ENCODE measurements around the gene PIP4K2C. TPM values are rescaled to one million over a fixed set of nuclear protein-coding genes. Genes with fewer than 3 reads are reported as not detected.

PIP4K2C gene
- polyA plus RNA-seq, 2 of the 4 experiments (the other 2 are of a cell fraction) = 35.3 to 62.9 TPM

- Histone ChIP-seq H3K9me3 (no peaks in the 10 kb centered on the region), H3K4me3 (peak within 1 kb of the TSS; percentile 83), H3K4me1 (peaks cover 13% of the 10 kb centered on the region), H3K27ac (peak within 1 kb of the TSS; percentile 94), H3K4me2 (peak within 1 kb of the TSS; percentile 97)
- WGBS (ENCODE audit: missing lambda C conversion rate) = 3% methylated on average over 30 of the region's 58 CpGs
- DNase-seq (ENCODE audit: low read depth in 1 of 2, low spot score in 1 of 2) (peak; percentile 76 to 86), FAIRE-seq (peak; percentile 28), ATAC-seq (peak; percentile 87 to 91)
- CTCF ChIA-PET = interaction anchor here (0.6 to 5.2 kb wide), 38 partner anchors 9 to 170 kb away, joined by 3 to 76 read pairs (median 3); no protein-coding TSS in a partner anchor
- POLR2A ChIA-PET = interaction anchor here (0.6 kb wide), 1 partner anchor 178 kb away, joined by 3 read pairs; the partner anchor contains the start of gene INHBE
- TF ChIP-seq ATOH8 (CRISPR knock-in tag; IDR thresholded peaks at IDR 0.05; ENCODE audit: low read depth) (no peak), CTCF (IDR thresholded peaks at IDR 0.05) (peak; percentile 78), HMGXB4 (CRISPR knock-in tag; IDR thresholded peaks at IDR 0.05; ENCODE audit: borderline replicate concordance) (peak; percentile 96), MAZ (IDR thresholded peaks at IDR 0.05; ENCODE audit: borderline replicate concordance, low read depth, low read length) (peak; percentile 64; the same call in 1 of the 2 replicates), FOSL2 (IDR thresholded peaks at IDR 0.05) (no peak), FOSL2 (CRISPR knock-in tag; IDR thresholded peaks at IDR 0.05) (no peak), REST (IDR thresholded peaks at IDR 0.05) (no peak), E2F6 (IDR thresholded peaks at IDR 0.05; ENCODE audit: borderline replicate concordance, low read depth) (peak; percentile 95), HES2 (IDR thresholded peaks at IDR 0.05) (no peak), ZFP36 (IDR thresholded peaks at IDR 0.05; ENCODE audit: borderline replicate concordance, partially characterized antibody) (no peak), RARB (CRISPR knock-in tag; IDR thresholded peaks at IDR 0.05) (no peak), NPAS2 (CRISPR knock-in tag; IDR thresholded peaks at IDR 0.05; ENCODE audit: borderline replicate concordance) (no peak), FOXS1 (CRISPR knock-in tag; IDR thresholded peaks at IDR 0.05) (no peak), MAX (IDR thresholded peaks at IDR 0.05) (peak; percentile 90), HOXA7 (CRISPR knock-in tag; IDR thresholded peaks at IDR 0.05) (no peak), JUNB (IDR thresholded peaks at IDR 0.05) (no peak), EHF (CRISPR knock-in tag; IDR thresholded peaks at IDR 0.05) (no peak), RAD21 (conservative IDR thresholded peaks at IDR 0.05 in 1 of 2, IDR thresholded peaks at IDR 0.05 in 1 of 2) (peak; percentile 55 to 60), ESRRA (IDR thresholded peaks at IDR 0.05; ENCODE audit: borderline replicate concordance, low read length) (no peak), PHF8 (IDR thresholded peaks at IDR 0.05; ENCODE audit: borderline replicate concordance, low read depth) (peak; percentile 32; the same call in 1 of the 2 replicates), POLR2A (IDR thresholded peaks at IDR 0.05; ENCODE audit: low read length) (peak; percentile 56), ELK1 (IDR thresholded peaks at IDR 0.05; ENCODE audit: low read depth, low read length) (no peak), JUN (IDR thresholded peaks at IDR 0.05) (peak in 1 of 2 experiments; percentile 60; a peak in 2 of 5 replicates), CBX8 (IDR thresholded peaks at IDR 0.05) (no peak), RNF2 (IDR thresholded peaks at IDR 0.05; ENCODE audit: borderline replicate concordance, low read depth) (peak; percentile 79; the same call in 1 of the 2 replicates), TFCP2L1 (CRISPR knock-in tag; IDR thresholded peaks at IDR 0.05) (no peak), KDM5A (IDR thresholded peaks at IDR 0.05) (no peak), SMC3 (IDR thresholded peaks at IDR 0.05) (peak; percentile 67)
Measured at GRCh38 chr12:57632958-57633840, 42.2 kb downstream of the PIP4K2C start, which contains the start of gene B4GALNT1. Gene B4GALNT1, minus strand, starts transcription at chr12:57633201. Its CDS starts 1,069 bp downstream, at chr12:57632132.

All from A549 (cell line).